H9 (cell line): ENCODE measurements around the gene CAMSAP2. TPM values are rescaled to one million over a fixed set of nuclear protein-coding genes. Genes with fewer than 3 reads are reported as not detected.
A peak's percentile ranks its signal among the peaks of the same experiment; 100 is the strongest.

Experiments used
- DNase-seq: peaks from one replicate; pipeline ENCODE4 v3.0.0-alpha.2; 2017
- H2AFZ ChIP-seq: one replicate; pipeline ENCODE4 v1.6.1; 2013; ENCODE audit warnings: mild to moderate bottlenecking, low read length, control low read depth, moderate library complexity
- H2AK5ac ChIP-seq: 2 replicates; pipeline ENCODE4 v1.6.1; 2013; ENCODE audit warnings: low read length, control low read depth, mixed read lengths; ENCODE audit not compliant: insufficient read length
- H2BK120ac ChIP-seq: one replicate; pipeline ENCODE4 v1.6.1; 2013; ENCODE audit warnings: low read depth, mild to moderate bottlenecking, low read length, control low read depth, inconsistent platforms; ENCODE audit not compliant: poor library complexity, severe bottlenecking
- H2BK12ac ChIP-seq: 2 replicates; pipeline ENCODE4 v1.6.1; 2013; ENCODE audit warnings: low read length, control low read depth, mixed read lengths, low read depth; ENCODE audit not compliant: insufficient read length
- H2BK15ac ChIP-seq: 2 replicates; pipeline ENCODE4 v1.6.1; 2013; ENCODE audit warnings: low read depth, low read length, control low read depth
- H2BK20ac ChIP-seq: one replicate; pipeline ENCODE4 v1.6.1; 2013; ENCODE audit warnings: low read depth, mild to moderate bottlenecking, low read length, control low read depth, inconsistent platforms; ENCODE audit not compliant: poor library complexity, severe bottlenecking
- H2BK5ac ChIP-seq: 2 replicates; pipeline ENCODE4 v1.6.1; 2013; ENCODE audit warnings: low read length, control low read depth, mixed read lengths; ENCODE audit not compliant: insufficient read length
- H3K14ac ChIP-seq: 2 replicates; pipeline ENCODE4 v1.6.1; 2013; ENCODE audit warnings: low read length, control low read depth; ENCODE audit not compliant: insufficient read depth
- H3K18ac ChIP-seq: 2 replicates; pipeline ENCODE4 v1.6.1; 2013; ENCODE audit warnings: low read depth, mild to moderate bottlenecking, mixed read lengths, low read length, control low read depth; ENCODE audit not compliant: insufficient read length
- H3K23ac ChIP-seq: 2 replicates; pipeline ENCODE4 v1.6.1; 2013; ENCODE audit warnings: low read length, control low read depth, mixed read lengths, low read depth; ENCODE audit not compliant: insufficient read length
- H3K23me2 ChIP-seq: 2 replicates; pipeline ENCODE4 v1.6.1; 2013; ENCODE audit warnings: low read depth, mild to moderate bottlenecking, mixed read lengths, low read length, control low read depth; ENCODE audit not compliant: insufficient read length, poor library complexity, severe bottlenecking
- H3K27ac ChIP-seq: 2 replicates; pipeline ENCODE4 v1.5.1; 2013; ENCODE audit warnings: low read length, control low read depth, mixed read lengths, low read depth; ENCODE audit not compliant: insufficient read length
- H3K27me3 ChIP-seq: 2 replicates; pipeline ENCODE4 v1.6.1; 2013; ENCODE audit warnings: low read length, control low read depth, inconsistent platforms; ENCODE audit not compliant: insufficient read depth
- H3K4ac ChIP-seq: 2 replicates; pipeline ENCODE4 v1.6.1; 2013; ENCODE audit warnings: low read depth, mild to moderate bottlenecking, control low read depth, inconsistent platforms, low read length, moderate library complexity
- H3K4me1 ChIP-seq: 2 replicates; pipeline ENCODE4 v1.6.1; 2013; ENCODE audit warnings: low read length, control low read depth, inconsistent platforms; ENCODE audit not compliant: insufficient read depth
- H3K4me2 ChIP-seq: 2 replicates; pipeline ENCODE4 v1.6.1; 2013; ENCODE audit warnings: low read length, control low read depth, mixed read lengths; ENCODE audit not compliant: insufficient read length, insufficient read depth
- H3K56ac ChIP-seq: 2 replicates; pipeline ENCODE4 v1.6.1; 2013; ENCODE audit warnings: low read depth, mild to moderate bottlenecking, mixed read lengths, low read length, control low read depth; ENCODE audit not compliant: insufficient read length
- H3K79me1 ChIP-seq: 2 replicates; pipeline ENCODE4 v1.6.1; 2013; ENCODE audit warnings: low read depth, mild to moderate bottlenecking, moderate library complexity, low read length, control low read depth, inconsistent platforms; ENCODE audit not compliant: insufficient read depth, poor library complexity, severe bottlenecking
- H3K79me2 ChIP-seq: 2 replicates; pipeline ENCODE4 v1.6.1; 2013; ENCODE audit warnings: low read length, control low read depth, inconsistent platforms; ENCODE audit not compliant: insufficient read depth
- H3K9ac ChIP-seq: 2 replicates; pipeline ENCODE4 v1.6.1; 2013; ENCODE audit warnings: low read length, control low read depth, mixed read lengths; ENCODE audit not compliant: insufficient read length; ENCODE audit errors: extremely low read depth
- H3K9me3 ChIP-seq: one replicate; pipeline ENCODE4 v1.6.1; 2013; ENCODE audit warnings: low read depth, low read length, inconsistent platforms; ENCODE audit not compliant: control insufficient read depth
- H3T11ph ChIP-seq: one replicate; pipeline ENCODE4 v1.6.1; 2013; ENCODE audit warnings: mild to moderate bottlenecking, low read length, control low read depth, inconsistent platforms
- H4K20me1 ChIP-seq: one replicate; pipeline ENCODE4 v1.6.1; 2013; ENCODE audit not compliant: control insufficient read depth, insufficient read length, insufficient read depth
- H4K5ac ChIP-seq: 2 replicates; pipeline ENCODE4 v1.6.1; 2013; ENCODE audit warnings: low read depth, mild to moderate bottlenecking, mixed read lengths, low read length, control low read depth; ENCODE audit not compliant: insufficient read length
- H4K8ac ChIP-seq: replicated peaks from 2 replicates; pipeline ENCODE4 v1.6.1; 2013; ENCODE audit warnings: low read length, control low read depth, mixed read lengths, low read depth; ENCODE audit not compliant: insufficient read length
- H4K91ac ChIP-seq: 2 replicates; pipeline ENCODE4 v1.6.1; 2013; ENCODE audit warnings: low read depth, mild to moderate bottlenecking, moderate library complexity, mixed read lengths, low read length, control low read depth; ENCODE audit not compliant: insufficient read length
- H3K27ac Mint-ChIP-seq, 3 experiments: 2 replicates in 2 of 3; 3 replicates in 1 of 3; pipeline ENCODE4 v1.8.0; 2020 to 2021; ENCODE audit warnings: mixed read lengths in 3 of 3, mild to moderate bottlenecking in 1 of 3, moderate library complexity in 1 of 3
- H3K27me3 Mint-ChIP-seq: 2 replicates; pipeline ENCODE4 v1.8.0; 2021; ENCODE audit warnings: low read depth, mild to moderate bottlenecking, moderate library complexity, mixed read lengths
- H3K36me3 Mint-ChIP-seq, 3 experiments: 2 replicates in 2 of 3; 3 replicates in 1 of 3; pipeline ENCODE4 v1.8.0; 2020 to 2021; ENCODE audit warnings: low read depth in 3 of 3, mixed read lengths in 3 of 3; ENCODE audit not compliant: insufficient read depth in 1 of 3
- H3K4me1 Mint-ChIP-seq, 2 experiments: 2 replicates each; pipeline ENCODE4 v1.8.0; 2020; ENCODE audit warnings: mixed read lengths in 2 of 2
- H3K4me3 Mint-ChIP-seq, 2 experiments: 2 replicates in 1 of 2; 3 replicates in 1 of 2; pipeline ENCODE4 v1.8.0; 2020 to 2021; ENCODE audit warnings: mild to moderate bottlenecking in 2 of 2, mixed read lengths in 2 of 2, moderate library complexity in 1 of 2
- H3K9me3 Mint-ChIP-seq, 2 experiments: 2 replicates in 1 of 2; 3 replicates in 1 of 2; pipeline ENCODE4 v1.8.0; 2020; ENCODE audit warnings: mild to moderate bottlenecking in 2 of 2, mixed read lengths in 2 of 2, moderate library complexity in 1 of 2
- CTCF ChIP-seq: fragments of 200-600 bp; sonication (generic); conservative IDR thresholded peaks from 3 replicates; pipeline ENCODE4 v1.8.0; 2021; ENCODE audit warnings: antibody characterized with exemption, mild to moderate bottlenecking
- WGBS: extraction: QIAGEN DNeasy Blood & Tissue Kit; methylation state at CpG from one replicate; pipeline ENCODE4 v1.1.7; 2013; ENCODE audit warnings: missing lambda C conversion rate, low lambda C conversion rate, mixed read lengths; ENCODE audit not compliant: insufficient read length; ENCODE audit errors: extremely low coverage; 5-methylcytosine and 5-hydroxymethylcytosine counted together
- total RNA-seq: library from RNA; stranded (reverse); gene quantifications from 2 replicates; pipeline ENCODE4 v1.2.1, GENCODE V29; 2021

The CAMSAP2 gene
- total RNA-seq, 1 experiment from 2014 or later: 33.7 TPM

DNA sequence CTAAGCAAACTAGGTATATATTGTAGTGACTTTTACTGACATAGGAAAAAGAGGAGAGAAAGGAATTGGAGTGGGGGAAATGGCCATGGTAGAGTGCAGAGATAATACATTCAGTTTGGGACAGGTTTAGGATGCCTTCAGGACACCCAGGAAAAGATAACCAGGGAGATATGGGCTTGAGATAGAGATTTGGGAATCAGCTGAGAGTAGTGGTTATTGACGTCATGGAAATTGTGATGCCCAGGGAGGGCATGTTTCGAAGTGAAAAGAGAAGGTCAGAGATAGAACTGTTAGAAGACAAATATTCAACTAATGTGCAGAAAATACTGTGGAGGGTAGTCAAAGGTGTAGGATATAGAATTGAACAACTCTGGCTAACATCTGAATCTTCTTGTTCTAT, 40.6 kb downstream of the CAMSAP2 start:
- Histone ChIP-seq H3K9me3 (no peaks in the 10 kb centered on the region), H4K8ac (no peak overlapping the region), H3K56ac (no peak overlapping the region), H3K27ac (no peak overlapping the region), H2AK5ac (no peak overlapping the region), H2AFZ (no peak overlapping the region), H3T11ph (no peak overlapping the region), H3K14ac (no peak overlapping the region), H4K5ac (no peak overlapping the region), H2BK20ac (no peak overlapping the region), H3K27me3 (no peaks in the 10 kb centered on the region), H3K23ac (no peak overlapping the region), H3K18ac (no peak overlapping the region), H3K9ac (no peak overlapping the region), H2BK5ac (no peak overlapping the region), H2BK12ac (no peak overlapping the region), H3K79me2 (no peaks in the 10 kb centered on the region; the same call in 1 of the 2 replicates), H4K91ac (no peak overlapping the region), H4K20me1 (no peaks in the 10 kb centered on the region), H2BK120ac (no peak overlapping the region), H3K4me2 (no peak overlapping the region), H3K23me2 (no peaks in the 10 kb centered on the region), H3K4me1 (peaks cover 3% of the 10 kb centered on the region; the same call in 1 of the 2 replicates), H3K4ac (no peak overlapping the region), H3K79me1 (peaks cover 4% of the 10 kb centered on the region), H2BK15ac (no peak overlapping the region)
- H3K27ac Mint-ChIP-seq: peak overlapping the region in 1 of 3 experiments; percentile 75; a peak in 2 of 7 replicates
- peaks cover 22 to 36% (median 32%) of the 10 kb centered on the region in 3 experiments for H3K36me3 Mint-ChIP-seq
- DNase-seq: no peak
- TF ChIP-seq CTCF: no peak
- whole genome bisulfite sequencing: no CpG with 5 or more reads among the region's 2 CpGs
- H3K27me3 Mint-ChIP-seq: no peaks in the 10 kb centered on the region
- peaks cover 14 to 16% of the 10 kb centered on the region in 2 experiments for H3K4me1 Mint-ChIP-seq
- H3K9me3 Mint-ChIP-seq: peaks cover 8 to 13% of the 10 kb centered on the region in 2 experiments; a peak in 4 of 5 replicates
- no peak overlapping the region for H3K4me3 Mint-ChIP-seq
